NCI-H146 treated with DMSO at 0.1 percent for 48 hours (cell line): ENCODE results near the gene STARD8.
"Not testable (repeated sequence)": the region's sequence is repeated elsewhere in the genome, so short reads cannot be mapped to it uniquely, and the experiment has no call there.

ENCODE experiments used
- DNase-seq: peaks from one replicate; lab custom pipeline; 2025; ENCODE audit not compliant: unreplicated experiment; lab: John Stamatoyannopoulos, UW

The STARD8 gene

GRCh38 chrX:68659385-68659784, 11.9 kb downstream of the STARD8 start:
- DNase-seq, result no peak

GRCh38 chrX:68659786-68660185, 12.3 kb downstream of the STARD8 start:
- no peak for DNase-seq

DNA sequence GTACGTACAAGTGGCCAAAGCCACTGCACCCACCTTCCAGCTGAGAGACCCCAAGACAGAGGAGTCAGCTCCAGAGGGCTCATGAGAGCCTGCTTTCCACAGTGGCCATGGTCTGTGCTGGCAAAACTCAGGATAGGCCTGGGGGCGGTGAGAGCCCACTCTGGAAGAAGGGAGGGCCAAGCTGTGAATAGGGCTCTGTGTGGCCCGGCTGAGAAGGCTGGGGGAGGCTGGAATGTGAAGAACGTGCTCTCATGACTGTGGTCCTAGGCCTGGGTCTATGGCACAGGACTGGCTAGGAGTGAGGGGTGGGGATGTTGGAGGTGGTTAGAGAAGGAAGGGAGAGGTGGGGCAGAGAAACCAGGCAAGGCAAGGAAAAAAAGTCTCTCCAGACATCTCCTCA, 13.3 kb downstream of the STARD8 start:
- no peak for DNase-seq

DNA sequence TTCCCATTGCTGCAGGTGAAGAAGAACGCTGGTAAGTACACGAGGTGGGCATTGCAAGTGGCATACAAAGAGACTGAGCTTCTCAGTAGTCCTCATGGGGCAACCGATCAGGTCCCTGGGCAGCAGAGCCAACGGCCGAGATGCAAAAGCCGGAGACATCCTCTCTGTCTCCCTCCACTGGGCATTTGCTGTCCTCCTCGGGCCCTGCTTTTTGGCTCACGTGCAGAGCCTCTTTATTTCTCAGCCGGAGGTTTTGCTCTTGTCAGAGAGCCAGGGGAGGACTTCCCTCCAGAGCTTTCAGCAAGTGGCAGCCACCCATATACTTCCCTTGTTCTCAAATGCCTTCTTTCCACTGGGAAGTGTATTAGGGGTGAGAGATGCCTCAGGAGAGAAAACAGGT, 18.0 kb downstream of the STARD8 start:
- no peak for DNase-seq

GRCh38 chrX:68666580-68666979, 19.1 kb downstream of the STARD8 start:
- DNase-seq, result no peak

DNA sequence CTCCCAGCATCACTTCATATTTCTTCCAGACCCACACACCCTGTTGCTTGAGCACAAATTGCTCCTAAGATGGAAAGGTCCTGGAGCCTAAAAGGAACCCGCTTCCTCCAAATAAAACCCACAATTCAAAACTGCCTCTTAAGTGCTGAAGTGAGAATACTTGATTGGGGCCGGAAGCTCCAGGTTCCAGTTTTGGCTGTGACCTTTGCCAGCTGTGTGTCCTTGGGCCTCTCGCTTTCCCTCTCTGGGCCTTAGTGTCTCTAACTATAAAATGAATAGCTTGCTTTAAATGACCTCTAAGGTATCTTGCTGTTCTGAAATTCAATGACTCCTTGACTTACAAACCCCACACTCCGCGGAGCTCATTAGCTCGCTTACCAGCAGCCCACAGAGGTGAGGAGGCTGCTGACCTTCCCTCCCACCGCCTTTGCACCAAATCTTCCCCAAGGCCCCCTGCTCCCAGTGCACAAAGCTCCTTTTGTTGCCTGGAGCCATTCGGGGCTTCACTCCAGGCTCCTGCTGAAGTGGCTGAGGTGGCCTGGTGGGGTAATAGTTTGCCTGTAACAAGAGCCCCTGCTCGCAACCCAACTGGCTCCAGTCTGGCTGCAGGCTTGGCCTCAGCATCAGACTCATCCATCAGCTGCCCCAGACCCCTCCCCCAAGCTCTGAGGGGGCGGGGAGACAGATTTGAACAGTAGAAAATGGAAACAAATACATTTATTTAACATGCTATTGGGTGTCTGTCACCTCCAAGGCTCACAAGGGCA, 21.8 kb downstream of the STARD8 start:
- DNase-seq, result no peak

- DNase-seq, result no peak
Measured at GRCh38 chrX:68669871-68670270, 22.4 kb downstream of the STARD8 start.

- DNase-seq, result no peak
Measured at GRCh38 chrX:68671221-68671620, 23.8 kb downstream of the STARD8 start.

DNA sequence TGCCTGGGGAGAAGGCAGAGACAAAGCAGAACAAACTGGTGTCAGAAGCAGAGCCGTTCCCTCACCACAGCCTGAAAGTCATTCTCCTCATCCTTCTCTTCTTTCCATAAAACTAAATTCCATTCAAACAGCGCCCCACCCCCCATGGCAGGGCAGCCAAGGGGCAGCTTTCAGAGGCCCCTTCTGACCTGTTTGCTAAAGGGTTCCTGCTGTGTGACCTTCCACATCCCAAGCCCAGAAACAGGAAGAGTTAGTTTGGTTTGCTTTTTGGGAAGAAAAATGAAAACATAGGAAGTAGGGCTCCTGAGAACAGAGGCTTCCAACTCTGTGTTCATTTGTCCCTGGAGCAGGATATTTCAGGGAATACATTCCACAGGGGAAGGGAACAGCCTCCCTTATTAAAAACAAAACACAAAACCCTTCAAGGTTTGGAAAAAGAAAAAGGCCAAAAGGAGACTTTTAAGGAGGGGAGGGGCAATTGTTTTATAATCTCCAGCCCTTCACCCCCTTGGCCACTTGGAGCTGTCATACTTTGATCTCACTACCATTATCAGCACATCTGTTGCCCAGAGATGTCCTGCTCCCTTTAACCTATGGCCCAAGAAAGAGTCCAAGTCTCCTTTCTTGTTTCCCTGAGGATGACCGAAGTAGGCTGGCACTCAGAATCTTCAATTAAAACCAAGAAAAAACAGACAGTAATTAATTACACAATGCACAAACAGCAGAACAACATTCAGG, 25.3 kb downstream of the STARD8 start:
- no peak for DNase-seq

- DNase-seq, result no peak
Measured at GRCh38 chrX:68675571-68675970, 28.1 kb downstream of the STARD8 start.

GRCh38 chrX:68676335-68676734, 28.9 kb downstream of the STARD8 start:
- DNase-seq, result no peak

- DNase-seq, result no peak
Measured at GRCh38 chrX:68677998-68678397, 30.5 kb downstream of the STARD8 start.

GRCh38 chrX:68681443-68681941, 34.0 kb downstream of the STARD8 start:
- no peak for DNase-seq

DNA sequence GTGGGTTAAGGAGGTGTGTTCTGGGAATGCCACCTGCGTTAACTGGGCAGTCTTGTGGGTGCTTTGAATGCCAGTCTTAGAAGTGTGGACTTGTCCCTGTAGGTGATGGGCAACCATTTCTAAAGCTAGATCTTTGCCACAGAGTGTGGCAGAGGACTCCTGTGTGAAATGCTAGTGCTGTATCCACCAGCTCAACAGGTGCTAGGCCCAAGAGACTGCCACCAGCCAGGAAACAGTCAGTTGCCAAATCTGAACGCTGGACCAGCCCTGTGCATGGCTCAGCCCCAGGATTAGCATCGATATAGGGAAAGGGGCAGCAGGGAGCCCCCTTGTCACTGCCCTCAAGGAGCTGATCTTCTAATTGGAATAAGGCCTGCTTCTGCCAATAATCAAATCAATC, 35.3 kb downstream of the STARD8 start:
- DNase-seq, result no peak

DNA sequence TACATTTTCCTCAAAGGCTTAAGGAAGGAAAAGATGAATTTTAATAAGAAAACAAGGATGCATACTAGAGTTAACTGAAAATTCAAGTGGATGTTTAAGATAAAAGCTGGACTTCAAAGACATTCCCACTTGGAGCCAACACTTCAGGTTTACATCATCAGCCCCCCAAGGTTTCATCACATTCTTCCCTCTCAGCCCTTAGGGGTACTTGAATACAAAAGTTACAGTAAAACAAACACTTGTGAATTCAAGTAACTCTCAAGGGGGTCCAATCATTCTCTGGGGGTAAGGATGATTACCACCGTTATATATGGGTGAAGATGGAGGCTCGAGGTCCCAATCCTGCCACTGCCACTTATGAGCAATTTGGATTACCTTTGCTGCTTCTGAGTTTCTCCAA, 36.1 kb downstream of the STARD8 start:
- no peak for DNase-seq

DNA sequence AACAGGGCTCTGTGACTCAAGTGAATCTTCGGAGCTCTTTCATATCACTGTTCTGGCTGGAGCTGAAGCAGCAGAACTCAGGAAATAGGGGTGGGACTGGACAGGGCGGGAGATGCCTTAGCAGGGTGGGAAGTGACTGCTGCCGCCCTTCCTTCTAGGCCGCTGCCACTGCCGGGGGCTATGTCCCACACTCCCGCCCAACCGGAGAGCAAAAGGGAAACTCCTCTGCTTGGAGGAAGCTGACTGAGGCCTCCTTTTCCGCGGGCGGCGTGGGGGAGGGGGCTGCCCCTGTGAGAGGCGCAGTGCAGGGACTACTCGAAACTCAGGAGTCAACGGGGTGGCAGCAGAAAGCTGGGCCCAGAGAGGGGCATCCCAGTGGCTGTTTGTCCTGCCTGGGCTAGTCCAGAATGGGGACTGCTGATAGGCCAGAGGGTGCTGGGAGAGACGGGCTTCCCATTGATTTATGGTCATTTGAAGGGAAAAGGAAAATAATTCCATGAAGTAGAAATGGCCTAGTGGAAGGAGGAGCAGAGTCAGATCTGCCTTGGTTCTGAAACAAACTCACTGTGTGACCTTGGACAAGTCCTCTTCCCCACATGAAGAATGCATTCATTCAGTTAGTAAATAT, 36.9 kb downstream of the STARD8 start:
- no peak for DNase-seq

DNA sequence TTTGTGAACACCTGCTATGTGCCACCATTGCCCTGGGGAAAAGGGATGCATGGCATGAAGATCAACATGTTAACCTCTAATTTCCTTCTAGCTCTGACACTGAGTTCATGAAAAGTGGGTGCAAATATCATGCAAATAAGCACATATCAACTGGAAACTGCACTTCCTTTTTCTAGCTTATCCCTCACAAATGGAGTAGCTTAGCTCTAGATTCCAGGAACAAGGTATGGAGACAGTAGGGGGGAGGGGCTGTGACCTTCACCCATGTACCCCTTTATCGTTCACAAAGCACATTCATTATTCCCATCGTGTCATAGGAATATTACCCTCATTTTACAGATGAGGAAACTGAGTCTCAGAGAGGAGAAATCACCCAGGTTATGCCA, 37.4 kb downstream of the STARD8 start:
- no peak for DNase-seq

DNA sequence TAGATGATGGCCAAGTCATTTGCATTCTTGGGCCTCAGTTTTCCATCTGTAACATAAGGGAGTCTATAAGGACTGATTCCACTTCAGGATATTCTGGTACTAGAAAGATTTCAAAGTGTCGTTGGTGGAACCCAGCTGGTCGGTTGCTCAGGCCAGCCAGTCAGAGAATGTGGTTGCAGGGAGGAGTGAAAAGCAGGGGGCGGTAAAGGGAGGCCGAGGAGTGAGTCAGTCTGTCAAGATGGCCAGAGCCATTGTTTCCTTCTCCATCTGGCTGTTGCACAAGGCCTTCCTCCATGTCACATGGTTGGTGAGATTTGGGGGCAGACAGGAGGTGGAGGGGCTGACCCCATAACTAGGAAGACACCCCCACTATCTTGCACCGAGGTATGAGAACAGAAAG, 38.2 kb downstream of the STARD8 start:
- no peak for DNase-seq

DNA sequence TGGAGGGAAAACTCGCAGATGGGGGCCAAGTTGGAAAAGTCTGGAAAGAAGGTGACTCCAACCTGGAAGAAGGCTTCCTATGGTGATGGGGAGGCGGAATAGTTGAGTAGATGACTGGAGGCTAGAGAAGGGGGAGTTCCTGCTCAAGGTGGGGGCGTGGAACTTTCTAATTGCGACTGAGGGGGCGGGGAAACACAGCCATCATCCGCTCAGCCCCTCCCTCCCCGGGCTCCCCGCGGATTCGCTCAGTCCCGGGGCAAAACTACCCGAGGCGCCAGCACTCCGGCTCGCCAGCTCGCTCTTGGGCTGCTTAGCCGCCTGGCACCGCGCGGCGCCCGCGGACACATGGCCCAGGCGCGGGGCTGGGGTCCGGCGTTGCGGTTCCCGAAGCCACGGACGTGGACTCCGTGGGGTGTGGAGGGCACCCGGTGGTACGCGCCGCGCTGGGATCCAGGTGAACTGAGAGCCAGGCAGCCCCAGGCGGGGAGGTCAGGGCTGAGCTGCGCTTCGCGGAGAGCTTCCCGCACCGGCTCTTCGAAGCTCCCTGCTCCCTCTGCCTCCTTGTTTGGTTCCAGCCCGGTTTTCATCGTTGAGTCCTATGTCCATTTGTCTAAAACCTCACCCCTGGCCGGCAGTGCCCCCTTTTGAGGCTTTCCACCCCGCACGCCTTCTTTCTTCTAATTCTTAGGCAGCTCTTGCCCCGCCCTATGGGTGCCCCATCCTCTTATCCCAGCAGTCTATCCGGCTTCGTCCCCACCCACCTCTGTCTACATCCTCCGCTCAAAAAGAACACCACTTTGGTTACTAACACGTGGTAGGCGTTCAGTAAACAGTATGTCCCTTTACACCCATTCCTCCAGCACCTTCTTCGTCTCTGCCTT, 38.9 kb downstream of the STARD8 start:
- DNase-seq, result no peak

DNA sequence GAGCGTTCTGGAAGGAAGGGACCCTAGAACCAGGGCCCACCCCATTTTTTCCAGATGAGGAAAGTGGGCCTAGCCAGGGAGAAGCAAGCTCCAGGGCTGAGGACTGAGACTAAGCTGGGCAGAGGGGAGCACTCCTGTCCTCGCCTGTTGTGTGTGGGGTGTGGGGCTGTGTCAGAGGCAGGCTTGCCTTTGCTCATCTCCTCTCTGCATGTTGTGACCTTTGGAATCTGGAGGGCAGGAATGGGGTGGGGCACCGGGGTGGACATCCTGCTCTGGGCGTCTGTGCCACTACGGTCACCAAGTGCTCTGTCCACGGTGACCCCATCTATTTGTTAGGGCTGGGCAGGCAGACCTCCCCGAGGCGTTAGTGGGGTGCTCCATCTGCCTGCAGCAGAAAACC, 41.5 kb downstream of the STARD8 start:
- DNase-seq, result not testable (repeated sequence)

GRCh38 chrX:68690936-68691501, 43.6 kb downstream of the STARD8 start:
- no peak for DNase-seq
